ENCODE data around the gene CCNL1. TPM values are rescaled to one million over a fixed set of nuclear protein-coding genes. Genes with fewer than 3 reads are reported as not detected.

CCNL1 gene
- polyA plus RNA-seq, 1 donor from 2014 or later, result 186 TPM

- H3K27me3 ChIP-seq (ENCODE audit: insufficient read depth, low read depth, low read length), result no peaks in the 10 kb centered on the region
- no peaks in the 10 kb centered on the region for H3K79me2 ChIP-seq (replicated peaks; ENCODE audit: insufficient read depth, low read length)
- no peaks in the 10 kb centered on the region for H3K9me2 ChIP-seq (ENCODE audit: insufficient read depth, low read length)
- H3K36me3 ChIP-seq (ENCODE audit: insufficient read depth, low read length), result no peaks in the 10 kb centered on the region
- H3K4me3 ChIP-seq (ENCODE audit: low read length), result no peak overlapping the region
- H2AFZ ChIP-seq (ENCODE audit: low read depth, low read length), result no peak overlapping the region
- no peak for TF ChIP-seq EZH2 (IDR thresholded peaks at IDR 0.05; ENCODE audit: borderline replicate concordance, insufficient read depth, low read length, poor library complexity, severe bottlenecking)
- no peak for TF ChIP-seq SMC3 (conservative IDR thresholded peaks at IDR 0.05; ENCODE audit: poor library complexity)
- no peak for TF ChIP-seq TAF1 (IDR thresholded peaks at IDR 0.05; ENCODE audit: low read depth)
- TF ChIP-seq MXI1 (conservative IDR thresholded peaks at IDR 0.05; ENCODE audit: poor library complexity, severe bottlenecking), result no peak
- no peak for TF ChIP-seq EP300 (conservative IDR thresholded peaks at IDR 0.05; ENCODE audit: poor library complexity, severe bottlenecking)
- no peak for TF ChIP-seq POLR2AphosphoS5 (IDR thresholded peaks at IDR 0.05)
- TF ChIP-seq REST (IDR thresholded peaks at IDR 0.05; ENCODE audit: borderline replicate concordance), result no peak
- no peak for TF ChIP-seq CTCF (IDR thresholded peaks at IDR 0.05; ENCODE audit: poor library complexity, severe bottlenecking)
- no peak for TF ChIP-seq RAD21 (conservative IDR thresholded peaks at IDR 0.05)
- no peaks in the 10 kb centered on the region for H4K20me1 ChIP-seq (ENCODE audit: insufficient read depth)
- H3K9me3 ChIP-seq (ENCODE audit: low read length), result no peaks in the 10 kb centered on the region
- H3F3A ChIP-seq (ENCODE audit: insufficient read depth, low read length, poor library complexity, severe bottlenecking), result no peaks in the 10 kb centered on the region
- no peak overlapping the region for H3K27ac ChIP-seq (ENCODE audit: low read length)
- no peak overlapping the region for H3K9ac ChIP-seq (ENCODE audit: low read length)
- no peak overlapping the region for H3K4me2 ChIP-seq (ENCODE audit: low read length)
Measured at GRCh38 chr3:157132341-157132740, 27.6 kb downstream of the CCNL1 start.

GRCh38 chr3:157131861-157132260, 28.1 kb downstream of the CCNL1 start:
- H3F3A ChIP-seq (ENCODE audit: insufficient read depth, low read length, poor library complexity, severe bottlenecking), result no peaks in the 10 kb centered on the region
- no peaks in the 10 kb centered on the region for H4K20me1 ChIP-seq (ENCODE audit: insufficient read depth)
- no peak overlapping the region for H3K4me2 ChIP-seq (ENCODE audit: low read length)
- H3K36me3 ChIP-seq (ENCODE audit: insufficient read depth, low read length), result no peaks in the 10 kb centered on the region
- no peak overlapping the region for H2AFZ ChIP-seq (ENCODE audit: low read depth, low read length)
- H3K9me3 ChIP-seq (ENCODE audit: low read length), result no peaks in the 10 kb centered on the region
- no peaks in the 10 kb centered on the region for H3K79me2 ChIP-seq (replicated peaks; ENCODE audit: insufficient read depth, low read length)
- H3K27ac ChIP-seq (ENCODE audit: low read length), result no peak overlapping the region
- H3K27me3 ChIP-seq (ENCODE audit: insufficient read depth, low read depth, low read length), result no peaks in the 10 kb centered on the region
- no peak overlapping the region for H3K9ac ChIP-seq (ENCODE audit: low read length)
- no peak for TF ChIP-seq POLR2AphosphoS5 (IDR thresholded peaks at IDR 0.05)
- TF ChIP-seq TAF1 (IDR thresholded peaks at IDR 0.05; ENCODE audit: low read depth), result no peak
- no peak for TF ChIP-seq RAD21 (conservative IDR thresholded peaks at IDR 0.05)
- TF ChIP-seq REST (IDR thresholded peaks at IDR 0.05; ENCODE audit: borderline replicate concordance), result no peak
- no peak for TF ChIP-seq MXI1 (conservative IDR thresholded peaks at IDR 0.05; ENCODE audit: poor library complexity, severe bottlenecking)
- TF ChIP-seq EZH2 (IDR thresholded peaks at IDR 0.05; ENCODE audit: borderline replicate concordance, insufficient read depth, low read length, poor library complexity, severe bottlenecking), result no peak
- no peak for TF ChIP-seq CTCF (IDR thresholded peaks at IDR 0.05; ENCODE audit: poor library complexity, severe bottlenecking)
- TF ChIP-seq SMC3 (conservative IDR thresholded peaks at IDR 0.05; ENCODE audit: poor library complexity), result no peak
- TF ChIP-seq EP300 (conservative IDR thresholded peaks at IDR 0.05; ENCODE audit: poor library complexity, severe bottlenecking), result no peak
- H3K9me2 ChIP-seq (ENCODE audit: insufficient read depth, low read length), result no peaks in the 10 kb centered on the region
- H3K4me3 ChIP-seq (ENCODE audit: low read length), result no peak overlapping the region
